Hepatocyte (in vitro differentiated cells): Measurements from ENCODE around the gene EXOC3. TPM values are rescaled to one million over a fixed set of nuclear protein-coding genes. Genes with fewer than 3 reads are reported as not detected.

Experiments
- DNase-seq: peaks from one replicate; pipeline ENCODE4 v3.0.0-alpha.2; 2016; ENCODE audit warnings: low spot score
- H2AFZ ChIP-seq: fragments of 200-600 bp; sonication (generic); 2 replicates; pipeline ENCODE4 v1.6.0; 2016; ENCODE audit warnings: antibody characterized with exemption, mild to moderate bottlenecking
- H3K27ac ChIP-seq: fragments of 200-600 bp; sonication (generic); 2 replicates; pipeline ENCODE4 v1.5.1; 2016; ENCODE audit warnings: mild to moderate bottlenecking
- H3K27me3 ChIP-seq: fragments of 200-600 bp; sonication (generic); 2 replicates; pipeline ENCODE4 v1.6.1; 2016
- H3K36me3 ChIP-seq: fragments of 200-600 bp; sonication (generic); replicated peaks from 2 replicates; pipeline ENCODE4 v1.5.1; 2016; ENCODE audit warnings: low read depth; ENCODE audit not compliant: insufficient read depth
- H3K4me1 ChIP-seq: fragments of 200-600 bp; sonication (generic); 2 replicates; pipeline ENCODE4 v1.5.1; 2016; ENCODE audit warnings: mild to moderate bottlenecking, moderate library complexity; ENCODE audit not compliant: insufficient read depth
- H3K4me2 ChIP-seq: fragments of 200-600 bp; sonication (generic); 2 replicates; pipeline ENCODE4 v1.6.0; 2016
- H3K4me3 ChIP-seq: fragments of 200-600 bp; sonication (generic); 2 replicates; pipeline ENCODE4 v1.5.1; 2016; ENCODE audit warnings: mild to moderate bottlenecking
- H3K79me2 ChIP-seq: fragments of 200-600 bp; sonication (generic); 2 replicates; pipeline ENCODE4 v1.6.0; 2017; ENCODE audit warnings: mild to moderate bottlenecking
- H3K9me2 ChIP-seq: fragments of 200-600 bp; sonication (generic); replicated peaks from 2 replicates; pipeline ENCODE4 v1.6.0; 2017; ENCODE audit warnings: mild to moderate bottlenecking; ENCODE audit not compliant: insufficient read depth
- H3K9me3 ChIP-seq: fragments of 200-600 bp; sonication (generic); 2 replicates; pipeline ENCODE4 v1.5.1; 2016; ENCODE audit warnings: low read depth, mild to moderate bottlenecking
- H4K20me1 ChIP-seq: fragments of 200-600 bp; sonication (generic); 2 replicates; pipeline ENCODE4 v1.6.0; 2016; ENCODE audit warnings: mild to moderate bottlenecking; ENCODE audit not compliant: insufficient read depth, poor library complexity, severe bottlenecking
- EZH2 ChIP-seq: fragments of 200-600 bp; sonication (generic); IDR thresholded peaks from 2 replicates; pipeline ENCODE4 v1.6.1; 2016; ENCODE audit warnings: antibody characterized with exemption, mild to moderate bottlenecking, borderline replicate concordance
- EZH2phosphoT487 ChIP-seq: fragments of 200-600 bp; sonication (generic); IDR thresholded peaks from one replicate; pipeline ENCODE4 v1.6.1; 2018; ENCODE audit warnings: antibody characterized with exemption, mild to moderate bottlenecking, low read depth, moderate library complexity; ENCODE audit not compliant: unreplicated experiment, severe bottlenecking
- WGBS: methylation state at CpG from one replicate; pipeline ENCODE4 v1.1.6; 2016; ENCODE audit warnings: low lambda C conversion rate; ENCODE audit errors: missing lambda C conversion rate; 5-methylcytosine and 5-hydroxymethylcytosine counted together
- polyA plus RNA-seq: library from polyadenylated mRNA; unstranded; fragments of >200 nt; fragmentation: Nextera tagmentation; extraction: Ambion mirVana; gene quantifications from 2 replicates; pipeline ENCODE4 v1.2.1, GENCODE V29; 2016
- total RNA-seq: library from RNA; depleted of rRNA; stranded (reverse); fragments of >200 nt; gene quantifications from 2 replicates; pipeline ENCODE4 v1.2.3, GENCODE V29; 2014
- TF ChIP-seq, protein P1 (sequence below): fragments of 200-600 bp; sonication (generic); IDR thresholded peaks from 2 replicates; pipeline ENCODE4 v1.5.1; 2016; ENCODE audit warnings: antibody characterized with exemption, mild to moderate bottlenecking; ENCODE audit not compliant: poor library complexity

The EXOC3 gene
- total and polyA plus RNA-seq, 2 experiments from 2014 or later, result 36.1 to 38.3 TPM

DNA sequence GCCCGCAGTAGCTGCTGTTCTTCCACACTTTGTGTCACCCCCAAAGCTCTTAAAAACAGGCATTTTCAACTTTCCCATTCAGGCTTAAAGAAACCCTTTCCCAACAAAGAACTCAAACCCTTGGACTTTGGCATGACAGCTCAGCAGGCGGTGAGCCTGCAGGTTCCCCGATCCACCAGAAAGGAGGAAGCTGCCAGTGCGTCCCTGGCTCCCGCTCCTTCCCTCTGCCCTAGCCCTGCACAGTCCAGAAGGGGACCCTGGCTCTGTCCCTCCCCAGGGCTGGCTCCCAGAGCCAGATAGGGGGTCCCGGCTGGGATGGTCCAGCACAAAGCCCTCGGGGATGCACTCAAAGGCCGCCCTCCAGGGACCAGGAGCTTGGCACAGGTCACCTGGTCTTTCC, 71.7 kb downstream of the EXOC3 start:
- peaks cover 17% of the 10 kb centered on the region for H3K4me1 ChIP-seq
- WGBS, result 79% methylated on average over 8 of the region's 8 CpGs

DNA sequence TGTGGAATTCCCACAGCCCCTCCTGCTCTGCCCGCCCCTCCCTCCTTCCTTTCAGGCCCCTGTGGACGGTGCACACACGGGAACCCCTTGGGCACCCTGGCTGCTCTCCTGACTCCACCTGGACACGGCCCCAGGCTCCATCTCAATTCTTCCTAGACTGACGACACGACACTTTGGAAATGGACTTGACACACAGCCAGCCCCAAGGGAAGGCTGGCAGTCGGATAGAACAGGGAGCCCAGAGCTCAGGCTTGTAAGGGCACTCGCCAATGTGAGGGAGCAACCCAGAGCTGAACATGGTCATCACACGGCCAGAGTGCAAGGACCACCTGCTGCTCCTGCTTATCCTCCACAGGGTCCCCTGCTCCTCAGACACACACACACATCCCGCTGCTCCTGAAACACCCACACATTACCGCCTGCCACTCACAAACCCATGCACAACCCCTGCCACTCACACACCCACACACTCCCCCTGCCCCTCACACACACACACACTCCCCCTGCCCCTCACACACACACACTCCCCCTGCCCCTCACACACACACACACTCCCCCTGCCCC, 72.4 kb downstream of the EXOC3 start:
- H3K79me2 ChIP-seq, result no peaks in the 10 kb centered on the region
- H3K36me3 ChIP-seq, result no peaks in the 10 kb centered on the region
- no peaks in the 10 kb centered on the region for H3K9me3 ChIP-seq
- WGBS, result 61% methylated on average over 9 of the region's 11 CpGs
- no peak overlapping the region for H3K27ac ChIP-seq
- no peak for DNase-seq
- no peaks in the 10 kb centered on the region for H3K27me3 ChIP-seq
- H3K4me3 ChIP-seq, result no peak overlapping the region
- no peaks in the 10 kb centered on the region for H3K9me2 ChIP-seq
- H3K4me2 ChIP-seq, result no peak overlapping the region
- no peak overlapping the region for H2AFZ ChIP-seq
- TF ChIP-seq EZH2phosphoT487 (no peak), EZH2 (no peak)
- TF ChIP-seq, protein P1, sequence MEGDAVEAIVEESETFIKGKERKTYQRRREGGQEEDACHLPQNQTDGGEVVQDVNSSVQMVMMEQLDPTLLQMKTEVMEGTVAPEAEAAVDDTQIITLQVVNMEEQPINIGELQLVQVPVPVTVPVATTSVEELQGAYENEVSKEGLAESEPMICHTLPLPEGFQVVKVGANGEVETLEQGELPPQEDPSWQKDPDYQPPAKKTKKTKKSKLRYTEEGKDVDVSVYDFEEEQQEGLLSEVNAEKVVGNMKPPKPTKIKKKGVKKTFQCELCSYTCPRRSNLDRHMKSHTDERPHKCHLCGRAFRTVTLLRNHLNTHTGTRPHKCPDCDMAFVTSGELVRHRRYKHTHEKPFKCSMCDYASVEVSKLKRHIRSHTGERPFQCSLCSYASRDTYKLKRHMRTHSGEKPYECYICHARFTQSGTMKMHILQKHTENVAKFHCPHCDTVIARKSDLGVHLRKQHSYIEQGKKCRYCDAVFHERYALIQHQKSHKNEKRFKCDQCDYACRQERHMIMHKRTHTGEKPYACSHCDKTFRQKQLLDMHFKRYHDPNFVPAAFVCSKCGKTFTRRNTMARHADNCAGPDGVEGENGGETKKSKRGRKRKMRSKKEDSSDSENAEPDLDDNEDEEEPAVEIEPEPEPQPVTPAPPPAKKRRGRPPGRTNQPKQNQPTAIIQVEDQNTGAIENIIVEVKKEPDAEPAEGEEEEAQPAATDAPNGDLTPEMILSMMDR, result no peak
- H4K20me1 ChIP-seq, result no peaks in the 10 kb centered on the region
- peaks cover 18% of the 10 kb centered on the region for H3K4me1 ChIP-seq

More for the DNA sequence above, 71.7 kb downstream of the EXOC3 start:
- H2AFZ ChIP-seq, result peak overlapping the region; percentile 14
- peak overlapping the region; percentile 77 for H3K27ac ChIP-seq
- no peaks in the 10 kb centered on the region for H4K20me1 ChIP-seq
- peak; percentile 51 for DNase-seq
- H3K4me3 ChIP-seq, result no peak overlapping the region
- no peaks in the 10 kb centered on the region for H3K9me3 ChIP-seq
- H3K79me2 ChIP-seq, result no peaks in the 10 kb centered on the region
- no peaks in the 10 kb centered on the region for H3K36me3 ChIP-seq
- no peaks in the 10 kb centered on the region for H3K9me2 ChIP-seq
- H3K27me3 ChIP-seq, result no peaks in the 10 kb centered on the region
- no peak for TF ChIP-seq EZH2
- TF ChIP-seq, protein P1, result no peak
- TF ChIP-seq EZH2phosphoT487, result no peak
- H3K4me2 ChIP-seq, result no peak overlapping the region

DNA sequence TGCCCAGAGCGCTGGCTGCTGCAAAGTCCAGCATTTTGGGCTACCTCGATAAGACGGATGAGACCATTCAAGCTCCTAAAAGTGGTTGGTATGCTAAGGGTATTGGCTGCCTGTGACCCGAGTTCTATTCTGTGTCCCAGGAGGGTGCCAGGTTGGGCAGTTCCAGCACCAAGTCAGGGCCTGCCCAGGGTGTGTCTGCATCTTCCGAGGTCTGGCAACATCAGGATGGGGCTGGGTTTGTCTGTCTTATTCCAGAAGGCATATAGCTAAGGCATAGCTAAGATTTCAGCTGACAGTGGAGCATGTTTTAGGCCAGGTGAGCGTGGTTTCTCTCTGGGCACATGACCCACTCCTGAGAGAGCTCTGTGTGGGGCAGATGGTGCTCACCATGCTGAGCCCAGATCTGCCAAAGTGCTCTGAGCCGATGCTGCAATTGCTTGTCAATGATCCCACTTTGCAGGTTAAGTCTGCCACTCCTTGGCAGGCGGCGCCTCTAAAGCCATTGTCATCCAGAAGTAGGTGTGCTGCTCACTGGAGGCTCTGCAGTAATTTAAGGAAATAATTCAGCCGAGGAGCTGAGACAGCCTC, 73.5 kb downstream of the EXOC3 start:
- 88% methylated on average over 10 of the region's 10 CpGs for WGBS
- no peak overlapping the region for H3K4me2 ChIP-seq
- H3K27me3 ChIP-seq, result no peaks in the 10 kb centered on the region

More for the DNA sequence above, 73.5 kb downstream of the EXOC3 start:
- DNase-seq, result no peak
- H3K79me2 ChIP-seq, result no peaks in the 10 kb centered on the region
- H2AFZ ChIP-seq, result no peak overlapping the region
- no peak overlapping the region for H3K4me3 ChIP-seq
- TF ChIP-seq EZH2, result no peak
- no peak for TF ChIP-seq EZH2phosphoT487
- TF ChIP-seq, protein P1, result no peak
- no peaks in the 10 kb centered on the region for H4K20me1 ChIP-seq
- peaks cover 28% of the 10 kb centered on the region for H3K4me1 ChIP-seq
- H3K9me2 ChIP-seq, result no peaks in the 10 kb centered on the region
- no peak overlapping the region for H3K27ac ChIP-seq
- H3K36me3 ChIP-seq, result no peaks in the 10 kb centered on the region
- no peaks in the 10 kb centered on the region for H3K9me3 ChIP-seq

Other genes with a start within 250 kb of the EXOC3 start
- 4.6 and 4.8 TPM in 2 replicates for gene CCDC127, start 225.0 kb upstream of the EXOC3 start, total RNA-seq
- gene CCDC127, start 225.0 kb upstream of the EXOC3 start, polyA plus RNA-seq, result 11.4 and 13.7 TPM in 2 replicates
- 91.2 and 102 TPM in 2 replicates for gene SDHA, start 224.9 kb upstream of the EXOC3 start, total RNA-seq
- gene SDHA, start 224.9 kb upstream of the EXOC3 start, polyA plus RNA-seq, result 140 and 159 TPM in 2 replicates
- gene PDCD6, start 171.5 kb upstream of the EXOC3 start, total RNA-seq, result 109 and 116 TPM in 2 replicates
- 169 and 197 TPM in 2 replicates for gene PDCD6, start 171.5 kb upstream of the EXOC3 start, polyA plus RNA-seq
- gene AHRR, start 121.5 kb upstream of the EXOC3 start, total RNA-seq, result 1.8 and 2.6 TPM in 2 replicates
- 1.8 and 2.4 TPM in 2 replicates for gene AHRR, start 121.5 kb upstream of the EXOC3 start, polyA plus RNA-seq
- gene SLC9A3, start 81.3 kb downstream of the EXOC3 start, total RNA-seq, result 6.7 and 7.4 TPM in 2 replicates
- gene SLC9A3, start 81.3 kb downstream of the EXOC3 start, polyA plus RNA-seq, result 4.8 and 5.4 TPM in 2 replicates
- 3.2 and 7.6 TPM in 2 replicates for gene CEP72, start 169.2 kb downstream of the EXOC3 start, total RNA-seq
- gene CEP72, start 169.2 kb downstream of the EXOC3 start, polyA plus RNA-seq, result 4.2 and 4.4 TPM in 2 replicates